GM12878 (cell line): ENCODE results near the gene DCP1B.

ENCODE experiments used
- CTCF ChIP-seq, 3 experiments: IDR thresholded peaks in 2 of 3; conservative IDR thresholded peaks in 1 of 3; 2 replicates each; pipeline ENCODE4 v1.5.1; 2011; ENCODE audit warnings: low read depth in 3 of 3, low read length in 3 of 3, mild to moderate bottlenecking in 3 of 3, control low read depth in 2 of 3, moderate library complexity in 2 of 3, inconsistent platforms in 1 of 3, mixed read lengths in 1 of 3; ENCODE audit not compliant: control insufficient read depth in 2 of 3, insufficient read depth in 1 of 3; ENCODE audit errors: extremely low read depth in 1 of 3
- MTA2 ChIP-seq: fragments of 450-650 bp; IDR thresholded peaks from 2 replicates; pipeline ENCODE4 v1.6.1; 2016; ENCODE audit warnings: low read depth, mild to moderate bottlenecking, moderate library complexity
- MYC ChIP-seq: IDR thresholded peaks from 2 replicates; pipeline ENCODE4 v1.6.1; 2011; ENCODE audit warnings: mild to moderate bottlenecking, low read length, moderate library complexity, inconsistent platforms; ENCODE audit not compliant: insufficient read depth, insufficient replicate concordance, insufficient read length, severe bottlenecking

- TF ChIP-seq CTCF (IDR thresholded peaks at IDR 0.05 in 2 of 3, conservative IDR thresholded peaks at IDR 0.05 in 1 of 3; ENCODE audit: control insufficient read depth in 2 of 3, extremely low read depth in 1 of 3, insufficient read depth in 1 of 3, low read depth in 3 of 3, low read length in 3 of 3) (no peak), MYC (no peak), MTA2 (no peak)
Observed at GRCh38 chr12:1896964-1897363, 107.3 kb downstream of the DCP1B start.
